ENCODE data around the gene PRKAG1. TPM values are rescaled to one million over a fixed set of nuclear protein-coding genes. Genes with fewer than 3 reads are reported as not detected.

The PRKAG1 gene
- total and polyA plus RNA-seq, 11 donors: 72.0 to 107 (median 97.9) TPM

GRCh38 chr12:48956279-48957140, 62.1 kb downstream of the PRKAG1 start:
- ATAC-seq: peak; percentile 89 to 95 (median 92)
- 1 to 5% (median 2%) methylated on average over 22 to 29 of the region's 29 CpGs for WGBS, 4 donors
- Histone ChIP-seq H3K4me1 (peaks cover 4 to 39% (median 23%) of the 10 kb centered on the region in 12 donors), H3K27me3 (no peaks in the 10 kb centered on the region), H3K36me3 (peaks cover 0 to 25% (median 7%) of the 10 kb centered on the region in 9 donors), H3K4me3 (peak overlapping the region; percentile 64 to 99 (median 93)), H3K27ac (peak overlapping the region; percentile 23 to 93 (median 84)), H3K9me3 (no peaks in the 10 kb centered on the region)
- peak; percentile 86 to 91 (median 88) for DNase-seq
- no peak for TF ChIP-seq POLR2A (IDR thresholded peaks at IDR 0.05)
- peak in 1 of 12 donors; percentile 12 for TF ChIP-seq CTCF (IDR thresholded peaks at IDR 0.05)
- intact Hi-C loops (cut with DNase I): no loop called here

- H3K27me3 ChIP-seq: no peaks in the 10 kb centered on the region
- H3K4me3 ChIP-seq: no peak overlapping the region
- 55 to 61% (median 59%) methylated on average over 3 of the region's 3 CpGs for WGBS, 4 donors
- intact Hi-C loops (cut with DNase I): no loop called here
- H3K27ac ChIP-seq: peak overlapping the region in 1 of 12 donors; percentile 38
- peaks cover 4 to 39% (median 23%) of the 10 kb centered on the region in 12 donors for H3K4me1 ChIP-seq
- DNase-seq: peak in 1 of 5 donors; percentile 59
- no peak for TF ChIP-seq CTCF (IDR thresholded peaks at IDR 0.05)
- TF ChIP-seq POLR2A (IDR thresholded peaks at IDR 0.05): no peak
- H3K36me3 ChIP-seq: peaks cover 0 to 32% (median 9%) of the 10 kb centered on the region in 9 donors
- no peaks in the 10 kb centered on the region for H3K9me3 ChIP-seq
- ATAC-seq: no peak
These were observed 63.6 kb downstream of the PRKAG1 start for GRCh38 chr12:48954841-48955501.

GRCh38 chr12:48954061-48954460, 64.5 kb downstream of the PRKAG1 start:
- Histone ChIP-seq H3K4me3 (no peak overlapping the region), H3K27ac (no peak overlapping the region), H3K9me3 (no peaks in the 10 kb centered on the region), H3K4me1 (peaks cover 4 to 39% (median 23%) of the 10 kb centered on the region in 12 donors), H3K36me3 (peaks cover 0 to 40% (median 13%) of the 10 kb centered on the region in 9 donors), H3K27me3 (no peaks in the 10 kb centered on the region)
- DNase-seq (no peak), ATAC-seq (no peak)
- intact Hi-C loops (cut with DNase I): no loop called here
- TF ChIP-seq POLR2A (IDR thresholded peaks at IDR 0.05) (no peak), CTCF (IDR thresholded peaks at IDR 0.05) (no peak)
- WGBS, 4 donors: 87 to 93% (median 89%) methylated on average over 3 of the region's 3 CpGs

GRCh38 chr12:48952691-48953090, 65.9 kb downstream of the PRKAG1 start:
- 81 to 93% (median 89%) methylated on average over 4 of the region's 4 CpGs for WGBS, 4 donors

More at GRCh38 chr12:48952691-48953090, 65.9 kb downstream of the PRKAG1 start:
- intact Hi-C loops (cut with DNase I): no loop called here
- DNase-seq (no peak), ATAC-seq (no peak)
- Histone ChIP-seq H3K36me3 (peaks cover 0 to 44% (median 13%) of the 10 kb centered on the region in 9 donors), H3K27me3 (no peaks in the 10 kb centered on the region), H3K4me1 (peaks cover 1 to 36% (median 20%) of the 10 kb centered on the region in 12 donors), H3K9me3 (no peaks in the 10 kb centered on the region), H3K4me3 (no peak overlapping the region), H3K27ac (no peak overlapping the region)
- no peak for TF ChIP-seq POLR2A (IDR thresholded peaks at IDR 0.05)
- no peak for TF ChIP-seq CTCF (IDR thresholded peaks at IDR 0.05)

All from heart left ventricle (tissue), 16 donors.